GM23338 (cell line): ENCODE data around the gene COPE. TPM values are rescaled to one million over a fixed set of nuclear protein-coding genes. Genes with fewer than 3 reads are reported as not detected.

Experiments
- ATAC-seq: fragments of 200-7000 bp; cut with Tn5 transposase; 3 replicates; pipeline ENCODE4 v1.9.1; 2020
- DNase-seq: peaks from one replicate; pipeline ENCODE4 v3.0.0-alpha.2; 2015; ENCODE audit warnings: low spot score
- H2AFZ ChIP-seq: fragments of 200-600 bp; sonication (generic); 2 replicates; pipeline ENCODE4 v1.8.0; 2016; ENCODE audit warnings: antibody characterized with exemption, mild to moderate bottlenecking, moderate library complexity
- H3F3A ChIP-seq: fragments of 200-600 bp; sonication (generic); replicated peaks from 2 replicates; pipeline ENCODE4 v1.8.0; 2017; ENCODE audit warnings: antibody characterized with exemption, mixed run types, low read depth
- H3K27ac ChIP-seq: fragments of 200-600 bp; sonication (generic); 2 replicates; pipeline ENCODE4 v1.6.1; 2016; ENCODE audit warnings: low read depth
- H3K27me3 ChIP-seq: fragments of 200-600 bp; sonication (generic); 2 replicates; pipeline ENCODE4 v1.8.0; 2016; ENCODE audit warnings: mild to moderate bottlenecking, mixed run types, moderate library complexity; ENCODE audit not compliant: insufficient read depth
- H3K36me3 ChIP-seq: fragments of 200-600 bp; sonication (generic); 2 replicates; pipeline ENCODE4 v1.8.0; 2016; ENCODE audit warnings: mild to moderate bottlenecking; ENCODE audit not compliant: insufficient read depth
- H3K4me1 ChIP-seq: fragments of 200-600 bp; sonication (generic); 2 replicates; pipeline ENCODE4 v1.8.0; 2016; ENCODE audit warnings: mild to moderate bottlenecking, moderate library complexity; ENCODE audit not compliant: insufficient read depth
- H3K4me2 ChIP-seq: fragments of 200-600 bp; sonication (generic); 2 replicates; pipeline ENCODE4 v1.7.1; 2017; ENCODE audit warnings: mixed run types
- H3K4me3 ChIP-seq: fragments of 200-600 bp; sonication (generic); 2 replicates; pipeline ENCODE4 v1.6.1; 2016; ENCODE audit warnings: mixed run types
- H3K79me2 ChIP-seq: fragments of 200-600 bp; sonication (generic); replicated peaks from 2 replicates; pipeline ENCODE4 v1.8.0; 2017; ENCODE audit warnings: mild to moderate bottlenecking; ENCODE audit not compliant: insufficient read depth
- H3K9me2 ChIP-seq: fragments of 200-600 bp; sonication (generic); 2 replicates; pipeline ENCODE4 v1.8.0; 2017; ENCODE audit not compliant: insufficient read depth
- H4K20me1 ChIP-seq: fragments of 200-600 bp; sonication (generic); replicated peaks from 2 replicates; pipeline ENCODE4 v1.8.0; 2017; ENCODE audit warnings: mild to moderate bottlenecking; ENCODE audit not compliant: insufficient read depth
- H3K27ac Mint-ChIP-seq: 2 replicates; pipeline ENCODE4 v1.8.0; 2020; ENCODE audit warnings: inconsistent platforms, mild to moderate bottlenecking, moderate library complexity, mixed read lengths
- H3K27me3 Mint-ChIP-seq: 3 replicates; pipeline ENCODE4 v1.8.0; 2022; ENCODE audit warnings: low read depth, mild to moderate bottlenecking, moderate library complexity, mixed read lengths, inconsistent platforms; ENCODE audit not compliant: insufficient read depth, poor library complexity
- H3K36me3 Mint-ChIP-seq: 3 replicates; pipeline ENCODE4 v1.8.0; 2021; ENCODE audit warnings: low read depth, mild to moderate bottlenecking, inconsistent platforms, moderate library complexity, mixed read lengths
- H3K4me1 Mint-ChIP-seq: 3 replicates; pipeline ENCODE4 v1.8.0; 2020; ENCODE audit warnings: mild to moderate bottlenecking, inconsistent platforms, mixed read lengths
- H3K4me3 Mint-ChIP-seq: 3 replicates; pipeline ENCODE4 v1.8.0; 2021; ENCODE audit warnings: moderate library complexity, mild to moderate bottlenecking, inconsistent platforms, mixed read lengths
- H3K9me3 Mint-ChIP-seq: 3 replicates; pipeline ENCODE4 v1.8.0; 2020; ENCODE audit warnings: moderate library complexity, mild to moderate bottlenecking, inconsistent platforms, mixed read lengths
- CREB1 ChIP-seq: fragments of 250-450 bp; sonication (Bioruptor Pico); IDR thresholded peaks from 2 replicates; pipeline ENCODE4 v1.5.0; 2020; ENCODE audit warnings: low read depth, mild to moderate bottlenecking, moderate library complexity
- ETS1 ChIP-seq: IDR thresholded peaks from 2 replicates; pipeline ENCODE4 v1.6.1; 2016; ENCODE audit warnings: antibody characterized with exemption
- NANOG ChIP-seq: IDR thresholded peaks from 2 replicates; pipeline ENCODE4 v1.6.1; 2016; ENCODE audit warnings: antibody characterized with exemption, borderline replicate concordance
- POLR2AphosphoS5 ChIP-seq: IDR thresholded peaks from 2 replicates; pipeline ENCODE4 v1.6.1; 2016; ENCODE audit warnings: antibody characterized with exemption, low read depth
- ZNF114 ChIP-seq: fragments of 250-450 bp; sonication (Bioruptor Pico); IDR thresholded peaks from 2 replicates; pipeline ENCODE4 v1.5.0; 2020; ENCODE audit warnings: mild to moderate bottlenecking, moderate library complexity
- ZNF462 ChIP-seq: fragments of 250-450 bp; sonication (Bioruptor Pico); IDR thresholded peaks from 2 replicates; pipeline ENCODE4 v1.5.0; 2020; ENCODE audit warnings: mild to moderate bottlenecking, moderate library complexity
- polyA plus RNA-seq: library from polyadenylated mRNA; unstranded; fragments of >200 nt; fragmentation: Nextera tagmentation; extraction: Ambion mirVana; gene quantifications from 2 replicates; pipeline ENCODE4 v1.2.1, GENCODE V29; 2016
- total RNA-seq: library from RNA; depleted of rRNA; stranded (reverse); fragments of >200 nt; shearing (Covaris generic); gene quantifications from 2 replicates; pipeline ENCODE4 v1.2.3, GENCODE V29; 2014

Gene COPE
- total and polyA plus RNA-seq, 2 experiments from 2014 or later = 263 TPM

GRCh38 chr19:18852648-18853047 lies 66.5 kb downstream of the COPE start (continued):
- TF ChIP-seq ZNF462 (no peak), CREB1 (CRISPR knock-in tag) (no peak), ZNF114 (no peak), POLR2AphosphoS5 (no peak), ETS1 (no peak), NANOG (no peak)

- Mint-ChIP-seq H3K4me3 (no peak overlapping the region), H3K9me3 (no peaks in the 10 kb centered on the region), H3K36me3 (peaks cover 83% of the 10 kb centered on the region), H3K27me3 (peaks cover 3% of the 10 kb centered on the region), H3K4me1 (peaks cover 6% of the 10 kb centered on the region), H3K27ac (no peak overlapping the region)
- no peak overlapping the region for H3K27ac ChIP-seq
- TF ChIP-seq CREB1 (CRISPR knock-in tag) (no peak), ZNF462 (no peak)
- no peak overlapping the region for H3K4me3 ChIP-seq
- H3F3A ChIP-seq = peaks cover 4% of the 10 kb centered on the region; the same call in 1 of the 2 replicates
- H3K27me3 ChIP-seq = no peaks in the 10 kb centered on the region
- no peak overlapping the region for H3K4me2 ChIP-seq
- peaks cover 34% of the 10 kb centered on the region for H4K20me1 ChIP-seq
- no peaks in the 10 kb centered on the region for H3K4me1 ChIP-seq
- peaks cover 31% of the 10 kb centered on the region for H3K79me2 ChIP-seq
- no peaks in the 10 kb centered on the region for H3K9me2 ChIP-seq
- H3K36me3 ChIP-seq = peaks cover 39% of the 10 kb centered on the region
- ATAC-seq (no peak), DNase-seq (no peak)
- no peak overlapping the region for H2AFZ ChIP-seq
Measured at GRCh38 chr19:18851673-18852325, 67.4 kb downstream of the COPE start.
